ENCODE data around the gene FGGY.

- TF ChIP-seq CTCF (conservative IDR thresholded peaks at IDR 0.05) (no peak), EZH2 (IDR thresholded peaks at IDR 0.05; ENCODE audit: low read depth) (no peak)
These were observed 155.1 kb downstream of the FGGY start for GRCh38 chr1:59452026-59452425.
